ENCODE results near the gene ASF1B. TPM values are rescaled to one million over a fixed set of nuclear protein-coding genes. Genes with fewer than 3 reads are reported as not detected.

Gene ASF1B
- total and polyA plus RNA-seq, 5 donors from 2014 or later, result 4.6 to 10.1 (median 8.6) TPM

GRCh38 chr19:14165990-14166830 is 29.8 kb upstream of the ASF1B start:
- H3K4me3 Mint-ChIP-seq, result peak overlapping the region; percentile 82 to 86 (median 86)
- H3K27ac Mint-ChIP-seq, result peak overlapping the region; percentile 90 to 97 (median 92)
- H3K4me3 ChIP-seq (ENCODE audit: low read depth, low read length), result peak overlapping the region; percentile 73
- DNase-seq, result peak in 2 of 3 donors; percentile 32 to 52
- H3K36me3 Mint-ChIP-seq, result peaks cover 13% of the 10 kb centered on the region
- ATAC-seq (ENCODE audit: low read depth in 2 of 2), result no peak
- H3K9me3 Mint-ChIP-seq, result peaks cover 0 to 2% (median 0%) of the 10 kb centered on the region in 7 donors
- H3K4me1 Mint-ChIP-seq, result peaks cover 0 to 35% (median 16%) of the 10 kb centered on the region in 4 donors
- no peaks in the 10 kb centered on the region for H3K27me3 Mint-ChIP-seq
- H3K4me1 ChIP-seq (ENCODE audit: control insufficient read depth, insufficient read depth, low read length, poor library complexity, severe bottlenecking), result peaks cover 25% of the 10 kb centered on the region
- no peaks in the 10 kb centered on the region for H3K9me3 ChIP-seq (ENCODE audit: control insufficient read depth in 2 of 2, low read length in 2 of 2)
- peak overlapping the region; percentile 52 for H3K27ac ChIP-seq (ENCODE audit: insufficient read depth, low read length, poor library complexity, severe bottlenecking)
- H3K27me3 ChIP-seq (ENCODE audit: control insufficient read depth, insufficient read depth, low read length), result no peaks in the 10 kb centered on the region
- H3K36me3 ChIP-seq (ENCODE audit: control insufficient read depth, insufficient read depth, low read length), result no peaks in the 10 kb centered on the region

DNA sequence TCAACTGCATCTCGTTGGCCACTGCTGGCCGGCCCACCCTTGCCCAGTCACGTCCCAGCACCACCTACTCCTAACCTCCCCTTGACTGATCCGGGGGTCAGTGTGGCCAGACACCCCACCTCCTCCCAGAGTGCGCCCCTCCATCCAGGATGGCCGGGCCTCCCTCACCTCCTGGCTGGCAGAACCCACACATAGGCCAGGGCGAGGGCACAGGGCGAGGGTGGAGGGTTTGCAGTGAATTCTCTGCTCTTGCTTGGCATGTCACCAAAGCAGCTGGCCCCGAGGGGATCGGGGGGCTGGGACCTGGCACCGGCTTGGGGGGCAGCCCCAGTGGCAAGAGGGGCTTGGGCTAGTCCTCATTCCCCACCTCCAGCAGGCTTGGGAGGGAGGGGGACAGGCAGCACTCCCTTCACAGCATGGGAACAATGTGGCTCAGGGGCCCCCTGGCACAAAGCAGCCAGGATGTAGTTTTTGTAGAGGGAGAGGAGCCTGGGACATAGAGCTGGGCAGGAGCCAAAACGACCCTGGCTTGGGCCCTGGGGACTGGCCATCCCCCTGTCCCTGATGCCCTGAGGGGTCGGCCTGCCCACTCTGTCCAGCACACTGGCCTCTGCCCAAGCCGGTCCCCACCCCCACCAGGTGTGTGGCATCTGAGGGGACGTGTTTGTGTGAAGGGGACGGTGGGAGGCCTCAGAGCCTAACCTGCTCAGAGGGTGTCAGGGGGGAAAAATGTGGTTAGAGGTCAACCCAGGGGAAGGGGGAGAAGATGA is 28.5 kb upstream of the ASF1B start:
- Histone ChIP-seq H3K27me3 (ENCODE audit: control insufficient read depth, insufficient read depth, low read length) (no peaks in the 10 kb centered on the region), H3K9me3 (ENCODE audit: control insufficient read depth in 2 of 2, low read length in 2 of 2) (no peaks in the 10 kb centered on the region), H3K4me1 (ENCODE audit: control insufficient read depth, insufficient read depth, low read length, poor library complexity, severe bottlenecking) (peaks cover 25% of the 10 kb centered on the region), H3K4me3 (ENCODE audit: low read depth, low read length) (no peak overlapping the region), H3K27ac (ENCODE audit: insufficient read depth, low read length, poor library complexity, severe bottlenecking) (no peak overlapping the region), H3K36me3 (ENCODE audit: control insufficient read depth, insufficient read depth, low read length) (no peaks in the 10 kb centered on the region)
- Mint-ChIP-seq H3K36me3 (peaks cover under 1% of the 10 kb centered on the region), H3K9me3 (no peaks in the 10 kb centered on the region), H3K27me3 (no peaks in the 10 kb centered on the region), H3K4me3 (peak overlapping the region in 1 of 4 donors; percentile 32), H3K27ac (no peak overlapping the region), H3K4me1 (peaks cover 0 to 31% (median 14%) of the 10 kb centered on the region in 4 donors)
- DNase-seq (no peak), ATAC-seq (ENCODE audit: low read depth in 2 of 2) (no peak)

DNA sequence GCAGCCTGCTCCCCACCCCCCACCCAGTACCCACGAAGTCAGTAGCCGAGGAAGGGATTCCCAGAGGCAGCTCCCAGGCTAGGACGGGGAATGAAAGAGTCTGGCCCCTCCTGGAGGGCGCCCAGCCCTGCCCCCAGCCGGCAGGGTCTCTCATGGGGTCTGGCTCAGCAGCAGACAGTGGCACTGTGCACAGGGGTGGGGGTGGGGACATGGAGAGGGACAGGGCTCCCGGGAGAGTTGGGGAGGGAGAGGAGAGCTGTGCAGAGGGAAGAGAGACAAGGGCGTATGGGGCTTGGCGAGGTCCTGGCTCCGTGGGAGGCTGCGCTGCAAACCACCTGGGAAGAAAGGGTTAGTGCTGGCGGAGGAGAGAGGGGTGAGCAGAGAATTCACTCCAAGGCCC is 27.7 kb upstream of the ASF1B start:
- H3K4me1 Mint-ChIP-seq, result peaks cover 0 to 31% (median 14%) of the 10 kb centered on the region in 4 donors
- Histone ChIP-seq H3K4me3 (ENCODE audit: low read depth, low read length) (no peak overlapping the region), H3K36me3 (ENCODE audit: control insufficient read depth, insufficient read depth, low read length) (no peaks in the 10 kb centered on the region), H3K27me3 (ENCODE audit: control insufficient read depth, insufficient read depth, low read length) (no peaks in the 10 kb centered on the region), H3K4me1 (ENCODE audit: control insufficient read depth, insufficient read depth, low read length, poor library complexity, severe bottlenecking) (peaks cover 25% of the 10 kb centered on the region), H3K9me3 (ENCODE audit: control insufficient read depth in 2 of 2, low read length in 2 of 2) (no peaks in the 10 kb centered on the region), H3K27ac (ENCODE audit: insufficient read depth, low read length, poor library complexity, severe bottlenecking) (no peak overlapping the region)
- H3K27ac Mint-ChIP-seq, result no peak overlapping the region
- no peaks in the 10 kb centered on the region for H3K9me3 Mint-ChIP-seq
- H3K36me3 Mint-ChIP-seq, result no peaks in the 10 kb centered on the region
- H3K4me3 Mint-ChIP-seq, result no peak overlapping the region
- H3K27me3 Mint-ChIP-seq, result no peaks in the 10 kb centered on the region
- no peak for ATAC-seq (ENCODE audit: low read depth in 2 of 2)
- DNase-seq, result no peak

- Mint-ChIP-seq H3K4me1 (peaks cover 0 to 23% (median 10%) of the 10 kb centered on the region in 4 donors), H3K4me3 (peak overlapping the region in 1 of 4 donors; percentile 43), H3K36me3 (no peaks in the 10 kb centered on the region), H3K27me3 (no peaks in the 10 kb centered on the region), H3K9me3 (no peaks in the 10 kb centered on the region), H3K27ac (no peak overlapping the region)
- no peak for ATAC-seq (ENCODE audit: low read depth in 2 of 2)
- no peaks in the 10 kb centered on the region for H3K27me3 ChIP-seq (ENCODE audit: control insufficient read depth, insufficient read depth, low read length)
- H3K9me3 ChIP-seq (ENCODE audit: control insufficient read depth in 2 of 2, low read length in 2 of 2), result no peaks in the 10 kb centered on the region
- peaks cover 23% of the 10 kb centered on the region for H3K4me1 ChIP-seq (ENCODE audit: control insufficient read depth, insufficient read depth, low read length, poor library complexity, severe bottlenecking)
- H3K27ac ChIP-seq (ENCODE audit: insufficient read depth, low read length, poor library complexity, severe bottlenecking), result no peak overlapping the region
- no peak for DNase-seq
- no peak overlapping the region for H3K4me3 ChIP-seq (ENCODE audit: low read depth, low read length)
- no peaks in the 10 kb centered on the region for H3K36me3 ChIP-seq (ENCODE audit: control insufficient read depth, insufficient read depth, low read length)
Measured at GRCh38 chr19:14162871-14163297, 26.5 kb upstream of the ASF1B start.

- no peak overlapping the region for H3K27ac Mint-ChIP-seq
- Histone ChIP-seq H3K36me3 (ENCODE audit: control insufficient read depth, insufficient read depth, low read length) (peaks cover 3% of the 10 kb centered on the region), H3K9me3 (ENCODE audit: control insufficient read depth in 2 of 2, low read length in 2 of 2) (no peaks in the 10 kb centered on the region), H3K4me1 (ENCODE audit: control insufficient read depth, insufficient read depth, low read length, poor library complexity, severe bottlenecking) (peaks cover 7% of the 10 kb centered on the region), H3K4me3 (ENCODE audit: low read depth, low read length) (no peak overlapping the region), H3K27me3 (ENCODE audit: control insufficient read depth, insufficient read depth, low read length) (no peaks in the 10 kb centered on the region), H3K27ac (ENCODE audit: insufficient read depth, low read length, poor library complexity, severe bottlenecking) (no peak overlapping the region)
- no peak for DNase-seq
- H3K36me3 Mint-ChIP-seq, result no peaks in the 10 kb centered on the region
- no peaks in the 10 kb centered on the region for H3K27me3 Mint-ChIP-seq
- no peaks in the 10 kb centered on the region for H3K9me3 Mint-ChIP-seq
- ATAC-seq (ENCODE audit: low read depth in 2 of 2), result no peak
- peaks cover 0 to 9% (median 1%) of the 10 kb centered on the region in 4 donors for H3K4me1 Mint-ChIP-seq
- H3K4me3 Mint-ChIP-seq, result no peak overlapping the region
Measured at GRCh38 chr19:14161305-14161704, 24.9 kb upstream of the ASF1B start.

DNA sequence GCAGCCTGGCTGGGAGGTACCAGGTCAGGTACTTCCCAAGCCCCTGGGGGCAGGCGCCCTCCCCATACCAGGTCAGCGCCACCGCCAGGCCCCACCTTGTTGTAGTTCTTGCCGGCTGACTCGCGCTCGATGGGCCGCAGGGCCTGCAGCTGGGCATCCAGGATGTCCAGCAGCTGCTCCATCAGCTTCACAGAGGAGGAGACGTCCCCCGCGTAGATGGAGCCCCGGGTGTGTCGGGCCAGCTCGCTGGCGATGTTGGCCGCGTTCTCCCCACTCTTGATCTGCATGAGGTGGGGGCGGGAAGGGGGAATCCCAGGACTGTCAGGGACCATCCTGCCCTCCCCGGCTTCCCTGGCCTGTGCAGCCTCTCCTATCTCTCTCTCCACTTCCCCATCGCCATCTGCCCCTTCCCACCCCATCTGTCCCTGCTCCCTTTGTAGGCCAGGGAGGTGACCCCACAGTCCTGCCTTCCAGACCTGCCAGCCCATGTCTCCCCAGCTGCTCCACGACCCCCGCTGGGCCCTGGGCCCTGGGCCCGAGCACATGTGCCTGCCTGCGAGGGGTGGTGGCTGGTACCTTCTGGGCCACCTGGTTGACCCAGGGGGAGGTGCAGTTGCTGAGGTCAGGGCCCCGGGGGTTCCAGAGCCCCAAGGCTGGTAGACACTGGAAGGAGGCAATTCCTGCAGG is 23.8 kb upstream of the ASF1B start:
- no peak overlapping the region for H3K4me3 Mint-ChIP-seq
- DNase-seq (no peak), ATAC-seq (ENCODE audit: low read depth in 2 of 2) (no peak)
- Histone ChIP-seq H3K9me3 (ENCODE audit: control insufficient read depth in 2 of 2, low read length in 2 of 2) (no peaks in the 10 kb centered on the region), H3K36me3 (ENCODE audit: control insufficient read depth, insufficient read depth, low read length) (peaks cover 3% of the 10 kb centered on the region), H3K4me1 (ENCODE audit: control insufficient read depth, insufficient read depth, low read length, poor library complexity, severe bottlenecking) (no peaks in the 10 kb centered on the region), H3K4me3 (ENCODE audit: low read depth, low read length) (no peak overlapping the region), H3K27me3 (ENCODE audit: control insufficient read depth, insufficient read depth, low read length) (no peaks in the 10 kb centered on the region), H3K27ac (ENCODE audit: insufficient read depth, low read length, poor library complexity, severe bottlenecking) (no peak overlapping the region)
- H3K27me3 Mint-ChIP-seq, result no peaks in the 10 kb centered on the region
- no peaks in the 10 kb centered on the region for H3K4me1 Mint-ChIP-seq
- peaks cover under 1% of the 10 kb centered on the region for H3K36me3 Mint-ChIP-seq
- H3K9me3 Mint-ChIP-seq, result no peaks in the 10 kb centered on the region
- H3K27ac Mint-ChIP-seq, result no peak overlapping the region

DNA sequence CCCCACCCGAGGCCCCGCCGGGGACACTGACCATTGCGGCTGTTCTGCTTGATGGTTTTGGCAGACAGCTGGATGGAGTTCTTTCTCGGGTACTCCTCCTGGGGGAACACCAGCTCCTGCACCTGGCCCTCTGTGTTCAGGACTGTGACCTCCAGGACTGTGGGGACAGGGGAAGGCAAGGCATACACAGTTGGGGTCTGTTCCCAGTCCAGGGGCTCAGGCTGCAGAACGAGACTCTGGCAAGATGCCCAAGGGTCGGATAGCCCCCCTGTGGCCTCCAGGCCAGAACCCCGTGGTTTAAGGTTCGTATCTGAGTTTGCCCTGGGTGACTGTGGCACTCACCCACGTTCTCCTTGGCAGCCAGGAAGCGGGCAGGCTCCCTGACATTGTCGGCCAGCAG is 22.7 kb upstream of the ASF1B start:
- Mint-ChIP-seq H3K9me3 (no peaks in the 10 kb centered on the region), H3K27me3 (no peaks in the 10 kb centered on the region), H3K4me1 (no peaks in the 10 kb centered on the region), H3K36me3 (peaks cover 3% of the 10 kb centered on the region), H3K4me3 (no peak overlapping the region), H3K27ac (no peak overlapping the region)
- ATAC-seq (ENCODE audit: low read depth in 2 of 2), result no peak
- Histone ChIP-seq H3K27me3 (ENCODE audit: control insufficient read depth, insufficient read depth, low read length) (no peaks in the 10 kb centered on the region), H3K4me1 (ENCODE audit: control insufficient read depth, insufficient read depth, low read length, poor library complexity, severe bottlenecking) (no peaks in the 10 kb centered on the region), H3K36me3 (ENCODE audit: control insufficient read depth, insufficient read depth, low read length) (peaks cover 3% of the 10 kb centered on the region), H3K4me3 (ENCODE audit: low read depth, low read length) (no peak overlapping the region), H3K9me3 (ENCODE audit: control insufficient read depth in 2 of 2, low read length in 2 of 2) (no peaks in the 10 kb centered on the region), H3K27ac (ENCODE audit: insufficient read depth, low read length, poor library complexity, severe bottlenecking) (no peak overlapping the region)
- no peak for DNase-seq
